ENCODE measurements around the gene SRSF11.
"Not testable (repeated sequence)": the region's sequence is repeated elsewhere in the genome, so short reads cannot be mapped to it uniquely, and the experiment has no call there.

The SRSF11 gene

GRCh38 chr1:70221238-70222121 is at the start of gene SRSF11:
SRSF11 (plus strand) TSS chr1:70221380; CDS start chr1:70221637, 257 bp downstream.
- peak; percentile 95 for DNase-seq (ENCODE audit: low read depth in 2 of 2)

- no peak for DNase-seq (ENCODE audit: low read depth in 2 of 2)
Observed at GRCh38 chr1:70171512-70171911, 49.7 kb upstream of the SRSF11 start.

- DNase-seq (ENCODE audit: low read depth in 2 of 2) = not testable (repeated sequence)
Observed at GRCh38 chr1:70185181-70185580, 36.0 kb upstream of the SRSF11 start.

GRCh38 chr1:70188522-70188921 is 32.7 kb upstream of the SRSF11 start:
- no peak for DNase-seq (ENCODE audit: low read depth in 2 of 2)

- DNase-seq (ENCODE audit: low read depth in 2 of 2) = no peak
Observed at GRCh38 chr1:70190180-70190579, 31.0 kb upstream of the SRSF11 start.

GRCh38 chr1:70192446-70192845 is 28.7 kb upstream of the SRSF11 start:
- not testable (repeated sequence) for DNase-seq (ENCODE audit: low read depth in 2 of 2)

- no peak for DNase-seq (ENCODE audit: low read depth in 2 of 2)
Observed at GRCh38 chr1:70194601-70195000, 26.6 kb upstream of the SRSF11 start.

GRCh38 chr1:70195342-70195741 is 25.8 kb upstream of the SRSF11 start:
- no peak for DNase-seq (ENCODE audit: low read depth in 2 of 2)

GRCh38 chr1:70196333-70196732 is 24.8 kb upstream of the SRSF11 start:
- no peak for DNase-seq (ENCODE audit: low read depth in 2 of 2)

GRCh38 chr1:70200065-70200464 is 21.1 kb upstream of the SRSF11 start:
- DNase-seq (ENCODE audit: low read depth in 2 of 2) = no peak

- DNase-seq (ENCODE audit: low read depth in 2 of 2) = no peak
Observed at GRCh38 chr1:70202173-70202758, 18.9 kb upstream of the SRSF11 start.

- no peak for DNase-seq (ENCODE audit: low read depth in 2 of 2)
Observed at GRCh38 chr1:70204139-70204538, 17.0 kb upstream of the SRSF11 start.

- no peak for DNase-seq (ENCODE audit: low read depth in 2 of 2)
Observed at GRCh38 chr1:70204600-70204999, 16.6 kb upstream of the SRSF11 start.

- no peak for DNase-seq (ENCODE audit: low read depth in 2 of 2)
Observed at GRCh38 chr1:70205071-70205433, 16.1 kb upstream of the SRSF11 start.

- DNase-seq (ENCODE audit: low read depth in 2 of 2) = peak; percentile 93 to 95
Observed at GRCh38 chr1:70205434-70206118, 15.6 kb upstream of the SRSF11 start, which contains the start of gene LRRC40. LRRC40 (minus strand) TSS chr1:70205579; CDS start chr1:70205540, 39 bp downstream.

- not testable (repeated sequence) for DNase-seq (ENCODE audit: low read depth in 2 of 2)
Observed at GRCh38 chr1:70206833-70207232, 14.3 kb upstream of the SRSF11 start.

GRCh38 chr1:70207492-70207891 is 13.7 kb upstream of the SRSF11 start:
- no peak for DNase-seq (ENCODE audit: low read depth in 2 of 2)

GRCh38 chr1:70208292-70208691 is 12.9 kb upstream of the SRSF11 start:
- DNase-seq (ENCODE audit: low read depth in 2 of 2) = no peak

GRCh38 chr1:70210820-70211219 is 10.4 kb upstream of the SRSF11 start:
- no peak for DNase-seq (ENCODE audit: low read depth in 2 of 2)

GRCh38 chr1:70211541-70211940 is 9.6 kb upstream of the SRSF11 start:
- DNase-seq (ENCODE audit: low read depth in 2 of 2) = no peak

GRCh38 chr1:70220015-70220414 is 1.2 kb upstream of the SRSF11 start:
- DNase-seq (ENCODE audit: low read depth in 2 of 2) = no peak

GRCh38 chr1:70220517-70221237 is 503 bp upstream of the SRSF11 start:
- no peak for DNase-seq (ENCODE audit: low read depth in 2 of 2)

Data from stimulated activated CD4-positive, alpha-beta T cell treated with anti-CD3 and anti-CD28 coated beads, Interleukin-12 subunit alpha, Interleukin-12 subunit beta, amount 100 ng/mL, for 24 hours (primary cell).